Mucosa of descending colon (tissue), 3 donors: ENCODE data around the gene SLC22A16. TPM values are rescaled to one million over a fixed set of nuclear protein-coding genes. Genes with fewer than 3 reads are reported as not detected.

ENCODE experiments used
- ATAC-seq: fragments of 200-7000 bp; cut with Tn5 transposase; one replicate; pipeline ENCODE4 v1.9.1; 2020; ENCODE audit warnings: mild to moderate bottlenecking, moderate library complexity
- DNase-seq, 3 donors: peaks; one replicate each; pipeline ENCODE4 v3.0.0-alpha.2; 2020
- H3K36me3 ChIP-seq: fragments of 200-600 bp; one replicate; pipeline ENCODE4 v1.8.0; 2021; ENCODE audit warnings: low read depth, mild to moderate bottlenecking
- H3K4me1 ChIP-seq: fragments of 200-600 bp; one replicate; pipeline ENCODE4 v1.8.0; 2021; ENCODE audit warnings: low read depth, mild to moderate bottlenecking
- H3K4me3 ChIP-seq: fragments of 200-600 bp; one replicate; pipeline ENCODE4 v1.8.0; 2021; ENCODE audit warnings: mild to moderate bottlenecking
- H3K9me3 ChIP-seq: fragments of 200-600 bp; one replicate; pipeline ENCODE4 v1.8.0; 2021; ENCODE audit warnings: mild to moderate bottlenecking
- intact Hi-C, 2 donors: fragments of 100-400 bp; cut with DNase I in 1 of 2; cut with micrococcal nuclease in 1 of 2; formaldehyde crosslinking; loops; one replicate each; pipeline versions ENCODE4 v1.11.0 to v1.11.1; 2022; cut with DNase I, micrococcal nuclease
- total RNA-seq, 3 donors: library from RNA; stranded (reverse); fragmentation: NEBNext Ultra II Directional in 2 of 3; extraction: Animal tissue kit (Norgen Biotek cat#: 25700) in 2 of 3; gene quantifications; one replicate each; pipeline versions ENCODE4 v1.2.1 to v1.2.4, GENCODE V29; 2021 to 2023
- TF ChIP-seq, protein P1 (sequence below): fragments of 200-600 bp; IDR thresholded peaks from one replicate; pipeline ENCODE4 v1.8.0; 2022; ENCODE audit warnings: antibody characterized with exemption, mild to moderate bottlenecking
- donor health status: DM: no; HTN: no; CAD: no; lungs with moderate emphysema.
- donor health status: DM: no; HTN: no; CAD: no.
- donor health status: DM: no; HTN: yes; CAD: no.

SLC22A16 gene
- total RNA-seq, 3 donors from 2014 or later: 0.16 to 0.46 TPM; not detected in 1

DNA sequence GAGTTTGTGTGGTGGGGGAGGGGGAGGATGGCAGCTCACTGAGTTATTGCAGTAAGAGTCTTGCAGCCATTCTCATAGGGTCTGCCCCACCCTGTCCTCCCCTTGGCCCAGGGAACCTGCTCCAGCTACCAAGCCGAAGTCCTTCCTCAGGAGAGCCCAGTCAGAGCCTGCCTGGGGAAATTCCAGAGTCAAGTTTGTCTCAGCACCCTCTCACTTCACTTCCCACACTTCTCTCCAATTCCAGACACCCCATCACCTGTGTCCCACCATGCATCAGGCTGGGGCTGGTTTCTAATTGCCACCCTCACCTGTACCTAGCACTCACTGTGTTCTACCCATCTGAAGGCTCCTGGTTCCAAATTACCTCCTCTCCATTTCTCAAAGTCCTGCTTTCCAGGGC lies 10.3 kb upstream of the SLC22A16 start:
- ATAC-seq (no peak), DNase-seq (no peak)
- no peak overlapping the region for H3K4me3 ChIP-seq
- TF ChIP-seq, protein P1, sequence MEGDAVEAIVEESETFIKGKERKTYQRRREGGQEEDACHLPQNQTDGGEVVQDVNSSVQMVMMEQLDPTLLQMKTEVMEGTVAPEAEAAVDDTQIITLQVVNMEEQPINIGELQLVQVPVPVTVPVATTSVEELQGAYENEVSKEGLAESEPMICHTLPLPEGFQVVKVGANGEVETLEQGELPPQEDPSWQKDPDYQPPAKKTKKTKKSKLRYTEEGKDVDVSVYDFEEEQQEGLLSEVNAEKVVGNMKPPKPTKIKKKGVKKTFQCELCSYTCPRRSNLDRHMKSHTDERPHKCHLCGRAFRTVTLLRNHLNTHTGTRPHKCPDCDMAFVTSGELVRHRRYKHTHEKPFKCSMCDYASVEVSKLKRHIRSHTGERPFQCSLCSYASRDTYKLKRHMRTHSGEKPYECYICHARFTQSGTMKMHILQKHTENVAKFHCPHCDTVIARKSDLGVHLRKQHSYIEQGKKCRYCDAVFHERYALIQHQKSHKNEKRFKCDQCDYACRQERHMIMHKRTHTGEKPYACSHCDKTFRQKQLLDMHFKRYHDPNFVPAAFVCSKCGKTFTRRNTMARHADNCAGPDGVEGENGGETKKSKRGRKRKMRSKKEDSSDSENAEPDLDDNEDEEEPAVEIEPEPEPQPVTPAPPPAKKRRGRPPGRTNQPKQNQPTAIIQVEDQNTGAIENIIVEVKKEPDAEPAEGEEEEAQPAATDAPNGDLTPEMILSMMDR: no peak
- intact Hi-C loops: no loop called here
- no peaks in the 10 kb centered on the region for H3K9me3 ChIP-seq
- H3K36me3 ChIP-seq: no peaks in the 10 kb centered on the region
- H3K4me1 ChIP-seq: no peaks in the 10 kb centered on the region

DNA sequence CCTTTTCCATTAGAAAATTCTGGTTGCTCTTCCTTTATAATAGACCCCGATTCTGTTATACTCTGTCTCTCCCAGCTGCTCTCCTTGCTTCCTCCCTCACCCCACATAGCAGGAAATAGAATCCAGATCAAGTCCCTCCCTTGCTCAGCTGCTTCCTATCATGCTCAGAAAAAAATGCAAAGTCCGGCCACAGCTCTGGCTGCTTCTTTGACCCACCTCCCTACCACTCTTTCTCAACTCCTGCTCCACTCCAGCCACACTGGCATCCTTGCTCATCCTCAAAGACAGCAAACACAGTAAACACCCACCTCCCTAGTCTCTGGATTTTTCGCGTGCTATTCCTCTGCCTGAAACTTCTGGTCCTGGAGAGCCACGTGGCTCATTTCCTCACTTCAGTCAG lies 9.1 kb upstream of the SLC22A16 start:
- Histone ChIP-seq H3K4me1 (no peaks in the 10 kb centered on the region), H3K9me3 (no peaks in the 10 kb centered on the region), H3K4me3 (no peak overlapping the region), H3K36me3 (no peaks in the 10 kb centered on the region)
- TF ChIP-seq, protein P1: no peak
- DNase-seq (no peak), ATAC-seq (no peak)
- intact Hi-C loops: no loop called here

DNA sequence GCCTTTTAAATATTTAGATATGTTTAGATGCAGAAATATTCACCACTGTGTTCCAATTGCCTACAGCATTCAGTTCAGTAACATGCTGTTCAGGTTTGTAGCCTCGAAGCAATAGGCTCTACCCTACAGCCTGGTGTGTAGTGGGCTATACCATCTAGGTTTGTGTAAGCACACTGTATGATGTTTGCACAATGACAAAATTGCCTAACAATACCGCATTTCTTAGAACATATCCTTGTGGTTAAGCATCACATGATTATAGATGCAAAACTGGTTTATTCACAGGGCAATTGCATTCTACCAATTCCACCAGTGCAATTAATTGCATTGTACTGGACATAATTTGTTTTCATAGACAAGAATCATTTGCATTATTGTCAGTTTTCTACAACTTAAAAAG lies 7.9 kb upstream of the SLC22A16 start:
- no peaks in the 10 kb centered on the region for H3K9me3 ChIP-seq
- ATAC-seq: no peak
- intact Hi-C loops: no loop called here

DNA sequence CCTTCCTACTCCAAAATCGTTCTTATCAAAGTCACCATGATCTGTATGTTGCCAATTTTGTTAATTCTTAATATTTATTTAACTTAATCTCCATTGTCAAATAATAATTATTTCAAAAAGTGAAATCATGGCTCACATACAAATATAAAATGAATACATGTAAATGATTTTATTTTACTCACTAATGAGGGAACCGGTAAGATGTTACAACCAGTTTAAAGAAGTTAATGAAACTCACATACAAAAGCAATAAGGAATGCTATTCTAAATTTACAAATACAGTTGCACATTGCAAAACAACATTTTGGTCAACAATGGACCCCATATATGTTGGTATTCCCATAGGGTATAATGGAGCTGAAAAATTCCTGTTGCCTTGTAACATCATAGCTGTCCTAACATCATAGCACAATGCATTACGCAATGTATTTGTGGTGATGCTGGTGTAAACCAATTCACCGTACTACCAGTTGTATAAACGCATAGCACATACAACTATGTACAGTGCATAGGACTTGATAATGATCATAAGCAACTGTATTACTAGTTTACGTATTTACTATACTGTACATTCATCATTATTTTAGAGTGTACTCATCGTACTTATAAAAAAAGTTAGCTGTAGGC lies 6.5 kb upstream of the SLC22A16 start:
- ATAC-seq (no peak), DNase-seq (no peak)
- intact Hi-C loops: no loop called here
- TF ChIP-seq, protein P1: no peak
- no peaks in the 10 kb centered on the region for H3K9me3 ChIP-seq
- no peaks in the 10 kb centered on the region for H3K36me3 ChIP-seq
- H3K4me3 ChIP-seq: no peak overlapping the region
- no peaks in the 10 kb centered on the region for H3K4me1 ChIP-seq

More for the DNA sequence above, 7.9 kb upstream of the SLC22A16 start:
- H3K36me3 ChIP-seq: no peaks in the 10 kb centered on the region
- no peak overlapping the region for H3K4me3 ChIP-seq
- TF ChIP-seq, protein P1: no peak
- H3K4me1 ChIP-seq: no peaks in the 10 kb centered on the region
- no peak for DNase-seq

DNA sequence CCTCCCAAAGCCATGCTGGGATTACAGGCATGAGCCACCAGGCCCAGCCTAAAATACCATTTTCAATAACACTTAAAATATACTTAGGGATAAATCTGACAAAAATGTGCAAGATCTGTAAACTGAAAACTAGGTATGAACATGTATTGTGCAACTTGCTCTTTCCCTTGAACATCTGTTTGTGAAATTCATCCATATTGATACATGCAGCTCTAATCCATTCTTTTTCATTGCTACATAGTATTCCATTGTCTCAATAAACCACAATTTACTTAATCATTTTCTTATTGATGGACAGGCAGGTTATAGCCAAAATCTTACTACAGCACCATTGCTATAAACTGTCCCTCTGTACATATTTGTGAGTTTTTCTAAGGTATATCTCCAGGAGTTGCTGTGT lies 4.7 kb upstream of the SLC22A16 start:
- no peaks in the 10 kb centered on the region for H3K9me3 ChIP-seq
- intact Hi-C loops: no loop called here
- no peak overlapping the region for H3K4me3 ChIP-seq
- DNase-seq (no peak), ATAC-seq (no peak)
- H3K4me1 ChIP-seq: peaks cover 6% of the 10 kb centered on the region
- TF ChIP-seq, protein P1: no peak
- H3K36me3 ChIP-seq: no peaks in the 10 kb centered on the region
